Activated CD4-positive, alpha-beta T cell treated with anti-CD3 and anti-CD28 coated beads for 1 hour (primary cell): ENCODE results near the gene CNTNAP2.

Experiments used
- DNase-seq: peaks from one replicate; pipeline ENCODE4 v3.0.0-alpha.2; 2020

Gene CNTNAP2

DNA sequence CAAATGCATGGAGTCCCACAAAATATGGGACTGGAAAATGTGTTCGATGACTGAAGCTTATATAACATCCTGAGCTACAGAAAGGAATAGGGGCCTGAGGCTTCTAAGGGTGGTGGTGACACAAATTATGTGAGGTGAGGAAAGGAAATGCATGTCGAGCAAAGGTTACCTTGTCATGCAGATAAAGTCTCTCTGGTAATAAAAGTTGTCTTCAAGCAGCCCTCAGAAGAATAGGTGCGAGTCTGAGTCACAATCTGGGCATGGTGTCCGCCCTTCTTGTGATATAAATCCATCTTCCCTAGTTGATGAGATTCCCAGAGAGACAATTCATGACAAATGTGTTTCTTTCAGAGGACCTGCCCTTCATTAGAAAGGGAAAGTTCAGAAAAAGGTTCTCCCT is 1488.7 kb downstream of the CNTNAP2 start:
- DNase-seq, result no peak

DNA sequence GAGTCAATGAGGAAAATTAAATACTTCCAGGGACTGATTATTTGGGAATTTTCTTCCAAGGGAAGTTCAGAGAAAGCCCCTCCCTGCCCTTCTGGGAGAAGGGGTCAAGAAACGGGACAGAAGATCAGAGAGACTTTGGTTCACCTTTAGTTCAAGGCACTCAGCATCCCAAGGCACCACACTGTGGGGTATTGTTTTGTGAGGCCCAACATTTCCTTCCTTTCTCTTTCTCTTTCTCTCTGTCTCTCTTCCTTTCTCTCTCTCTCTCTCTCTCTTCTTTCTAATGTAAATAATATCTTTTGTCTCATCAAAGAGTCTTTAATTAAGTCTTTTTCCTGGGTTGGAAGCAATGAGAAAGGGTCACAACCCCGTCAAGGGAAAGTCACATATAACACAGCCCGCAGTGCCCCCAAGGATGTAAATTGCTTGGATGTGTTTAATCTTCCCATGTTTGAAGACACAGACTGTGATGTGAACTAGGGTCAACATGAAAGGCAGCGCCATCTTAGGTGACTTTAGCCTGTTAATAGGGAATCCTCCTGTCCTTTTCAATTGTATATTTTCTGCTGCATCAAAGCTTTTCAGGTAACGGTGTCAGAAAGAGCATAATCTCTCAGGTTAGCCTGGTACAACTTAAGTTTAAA is 1490.7 kb downstream of the CNTNAP2 start:
- no peak for DNase-seq

DNA sequence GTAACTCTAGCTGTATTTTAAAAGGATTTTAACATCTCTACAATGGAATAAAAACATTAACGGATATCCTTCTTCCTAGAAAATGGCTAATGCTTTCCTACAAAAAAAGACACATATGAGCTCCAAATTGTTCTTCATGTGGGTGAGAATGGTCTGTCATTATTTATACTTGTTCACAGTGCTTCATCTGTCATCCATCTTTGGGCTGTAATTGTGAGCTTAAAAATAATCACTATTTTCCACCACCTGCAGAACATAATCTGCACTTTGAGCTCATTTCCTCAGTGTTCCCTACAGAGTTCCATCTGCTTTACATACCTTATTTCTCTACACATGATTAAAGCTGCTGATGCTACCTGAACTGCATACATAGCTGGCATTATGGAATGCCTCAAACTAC is 1494.8 kb downstream of the CNTNAP2 start:
- no peak for DNase-seq

DNA sequence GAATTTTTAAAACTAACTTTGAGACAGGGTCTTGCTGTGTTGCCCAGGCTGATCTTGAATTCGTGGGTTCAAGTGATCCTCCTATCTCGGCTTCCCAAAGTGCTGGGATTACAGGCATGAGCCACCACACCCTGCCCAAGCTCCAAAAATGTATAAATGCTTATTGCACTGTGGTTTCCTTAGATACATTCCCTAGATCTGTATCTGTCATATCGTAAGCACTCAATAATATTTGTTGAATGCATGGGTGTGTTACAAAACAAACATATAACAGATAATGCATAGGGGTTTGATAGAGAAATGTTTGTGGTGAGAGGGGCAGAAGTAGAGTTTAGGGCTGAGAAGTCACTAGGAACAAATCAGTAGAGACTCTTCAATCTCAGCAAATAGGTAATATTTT is 1518.7 kb downstream of the CNTNAP2 start:
- no peak for DNase-seq

DNA sequence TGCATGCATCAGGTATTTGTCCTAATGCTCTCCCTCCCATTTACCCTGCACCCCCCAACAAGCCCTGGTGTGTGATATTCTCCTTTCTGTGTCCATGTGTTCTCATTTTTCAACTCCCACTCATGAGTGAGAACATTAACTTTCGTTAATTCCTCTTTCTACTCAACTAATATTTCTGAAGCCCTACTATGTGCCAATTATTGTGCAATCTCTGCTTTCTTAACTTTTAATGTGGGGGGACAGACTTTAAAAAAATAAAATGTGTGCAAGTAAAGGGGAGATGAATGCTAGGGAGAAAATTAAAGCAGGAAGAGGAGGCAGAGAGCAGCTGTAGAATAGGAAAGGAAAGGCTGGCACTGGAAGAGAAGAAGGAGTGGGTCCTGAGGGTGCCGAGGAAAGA is 1520.0 kb downstream of the CNTNAP2 start:
- no peak for DNase-seq

DNA sequence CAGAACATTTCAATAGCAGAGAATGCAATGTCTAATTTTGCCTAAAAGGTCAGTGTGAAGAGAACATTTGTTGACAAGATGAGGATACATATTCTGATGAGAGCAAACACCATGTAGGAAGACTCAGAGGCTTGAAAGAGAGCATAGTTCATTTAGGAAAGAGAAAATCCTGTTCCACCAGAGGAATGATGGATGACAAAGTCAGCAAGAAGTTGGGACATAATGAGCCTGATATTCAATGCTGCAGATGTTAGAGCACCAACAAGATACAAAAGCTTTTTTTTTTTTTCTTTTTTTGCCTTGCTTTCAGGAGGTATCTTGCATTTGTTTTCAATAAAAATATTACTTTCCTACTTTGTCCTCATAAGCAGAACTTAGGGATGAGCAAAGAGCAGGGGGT is 1522.0 kb downstream of the CNTNAP2 start:
- DNase-seq, result no peak

DNA sequence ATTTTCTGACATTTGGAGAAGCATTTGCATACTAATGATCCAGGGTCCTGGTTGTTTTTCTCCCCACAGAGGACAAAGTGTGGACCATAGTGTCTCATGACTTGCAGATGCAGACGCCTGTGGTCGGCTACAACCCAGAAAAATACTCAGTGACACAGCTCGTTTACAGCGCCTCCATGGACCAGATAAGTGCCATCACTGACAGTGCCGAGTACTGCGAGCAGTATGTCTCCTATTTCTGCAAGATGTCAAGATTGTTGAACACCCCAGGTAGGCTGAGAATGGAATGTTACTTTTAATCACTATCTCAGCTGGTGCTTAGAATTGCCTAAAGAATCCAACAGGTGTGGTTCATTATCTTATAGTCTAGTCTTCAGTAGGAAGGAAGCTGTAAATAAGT is 1522.4 kb downstream of the CNTNAP2 start:
- no peak for DNase-seq

DNA sequence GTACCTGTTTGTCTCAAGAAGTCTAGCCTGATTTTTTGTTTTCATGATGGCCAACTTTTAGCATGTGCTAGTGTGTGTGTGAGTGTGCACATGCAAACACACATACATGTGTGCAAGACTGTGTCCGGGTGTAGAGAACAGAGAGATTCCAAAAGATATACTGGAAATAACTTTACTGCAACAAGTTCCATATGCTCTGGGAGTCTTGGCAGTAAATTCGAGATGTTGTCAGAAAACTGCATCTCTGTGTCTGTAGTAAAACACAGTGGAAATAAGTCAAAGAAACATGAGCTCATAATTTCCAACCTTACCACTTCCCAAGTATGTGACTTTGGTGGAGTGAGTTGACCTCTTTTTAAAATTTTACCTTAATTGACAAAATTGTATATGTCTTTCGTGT is 1523.2 kb downstream of the CNTNAP2 start:
- no peak for DNase-seq

DNA sequence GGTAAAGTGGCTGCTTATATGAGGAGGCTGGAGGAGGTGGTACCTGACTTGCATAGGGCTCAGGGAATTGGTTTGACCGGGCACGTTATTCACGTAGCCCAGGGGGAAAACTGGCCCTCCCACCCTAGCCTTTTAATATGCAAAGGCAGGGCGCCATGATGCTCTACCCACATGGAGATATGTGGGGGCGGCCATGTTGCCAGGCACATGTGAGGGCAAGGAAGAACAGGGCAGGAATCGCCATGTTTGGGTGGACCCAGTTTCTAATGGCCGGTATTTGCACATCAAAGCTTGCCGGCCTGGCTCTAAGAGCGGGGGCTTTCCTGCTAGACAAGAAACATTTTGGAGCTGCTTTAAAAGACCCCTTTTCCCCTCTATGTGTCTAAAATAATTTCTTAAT is 1524.2 kb downstream of the CNTNAP2 start:
- DNase-seq, result no peak

DNA sequence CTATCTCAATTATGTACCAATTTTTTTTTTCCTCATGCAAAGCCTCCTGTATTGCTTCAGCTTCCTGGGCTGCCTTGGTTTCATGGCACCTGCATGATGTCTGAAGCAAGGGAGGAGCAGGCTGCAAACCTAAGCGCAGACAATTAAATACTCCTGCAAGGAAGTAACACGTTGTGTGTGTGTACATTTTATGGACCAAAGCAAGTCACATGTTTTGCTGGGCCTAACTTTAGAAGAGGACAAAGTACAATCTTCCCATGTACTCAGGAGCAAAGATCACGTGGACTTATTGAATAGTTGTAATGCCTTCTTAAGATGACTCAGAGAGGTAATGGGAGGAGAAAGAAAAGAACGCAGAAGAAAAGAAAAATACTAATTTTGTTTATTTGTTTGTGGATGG is 1530.0 kb downstream of the CNTNAP2 start:
- no peak for DNase-seq

DNA sequence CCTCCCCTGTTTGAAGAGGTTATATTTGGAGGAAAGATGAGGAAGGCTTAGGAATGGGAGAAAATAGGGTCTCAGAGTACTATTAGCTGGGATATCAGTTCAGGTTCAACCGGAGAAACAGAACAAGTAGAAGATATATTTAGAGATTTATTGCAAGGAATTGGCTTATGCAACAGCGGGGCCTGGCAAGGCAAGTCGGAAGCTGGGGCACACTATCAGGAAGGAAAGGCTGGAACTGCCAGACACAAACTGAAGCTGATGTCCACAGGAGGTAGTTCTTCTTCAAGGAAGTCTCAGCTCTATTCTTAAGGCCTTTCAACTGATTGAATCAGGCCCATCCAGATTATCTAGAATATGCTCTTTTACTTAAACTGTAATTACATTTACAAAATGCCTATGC is 1534.4 kb downstream of the CNTNAP2 start:
- DNase-seq, result no peak

DNA sequence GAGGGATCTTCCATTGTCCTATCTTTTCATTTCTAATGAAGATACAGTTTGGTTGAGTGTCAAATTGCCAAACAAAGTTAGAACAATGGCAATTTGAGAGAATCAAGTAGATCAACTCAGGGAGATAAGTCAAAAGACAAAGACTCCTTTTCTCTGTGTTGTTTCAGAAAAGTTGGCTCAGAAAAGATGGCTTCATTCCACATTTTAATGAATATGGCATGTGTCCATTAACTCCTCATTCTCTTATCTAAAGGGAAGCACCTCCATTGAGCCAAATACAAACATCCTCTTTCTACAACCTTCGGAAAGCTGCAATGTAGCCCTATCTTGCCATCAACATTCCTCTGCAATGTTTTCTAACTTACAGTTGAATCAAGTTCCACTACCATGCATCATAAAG is 1535.0 kb downstream of the CNTNAP2 start:
- no peak for DNase-seq

DNA sequence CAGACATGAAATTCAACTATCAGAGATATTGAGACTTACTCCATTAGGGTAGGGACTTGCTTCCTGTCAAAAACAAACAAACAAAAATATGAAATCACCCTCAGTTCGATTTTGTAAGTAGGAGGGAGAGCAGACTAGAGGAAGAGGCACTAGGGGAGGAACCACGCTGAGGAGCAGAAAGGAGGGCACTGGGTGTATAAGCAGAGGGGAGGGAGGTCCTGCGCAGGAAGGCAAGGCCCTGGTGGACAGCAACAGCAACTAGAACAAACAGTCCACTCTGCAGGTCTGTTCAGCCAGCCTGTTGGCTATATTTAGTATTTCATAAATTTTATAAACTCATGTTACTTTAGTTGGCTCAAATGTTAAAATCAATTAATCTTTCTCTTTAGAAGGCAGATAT is 1536.9 kb downstream of the CNTNAP2 start:
- DNase-seq, result no peak

DNA sequence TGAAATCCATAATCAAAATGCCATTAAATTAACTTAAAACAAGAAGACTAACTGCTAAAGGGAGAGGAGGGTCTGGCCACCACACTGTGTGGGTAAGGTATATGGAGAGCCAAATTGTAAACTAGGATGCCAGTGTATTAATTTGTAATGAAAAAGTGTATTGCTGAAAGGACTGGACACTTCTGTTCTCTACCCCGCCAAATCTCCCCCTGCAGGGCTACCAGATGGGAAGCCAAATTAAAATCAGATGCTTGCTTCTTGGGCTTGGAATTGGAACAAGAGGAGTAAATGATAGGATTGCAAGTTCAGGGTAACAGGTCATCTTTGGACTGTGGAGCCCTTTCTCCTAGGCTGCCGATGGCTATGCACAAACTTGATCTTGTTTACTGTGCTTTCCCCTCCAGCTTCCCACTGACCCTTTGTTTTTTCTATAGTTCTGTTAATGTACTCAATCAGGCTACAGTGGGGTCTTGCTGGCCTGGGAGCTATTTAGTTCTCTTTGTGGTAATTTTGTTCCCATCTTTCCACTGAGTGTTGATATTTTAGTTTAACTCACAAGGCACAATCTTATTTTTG is 1541.9 kb downstream of the CNTNAP2 start:
- DNase-seq, result no peak

DNA sequence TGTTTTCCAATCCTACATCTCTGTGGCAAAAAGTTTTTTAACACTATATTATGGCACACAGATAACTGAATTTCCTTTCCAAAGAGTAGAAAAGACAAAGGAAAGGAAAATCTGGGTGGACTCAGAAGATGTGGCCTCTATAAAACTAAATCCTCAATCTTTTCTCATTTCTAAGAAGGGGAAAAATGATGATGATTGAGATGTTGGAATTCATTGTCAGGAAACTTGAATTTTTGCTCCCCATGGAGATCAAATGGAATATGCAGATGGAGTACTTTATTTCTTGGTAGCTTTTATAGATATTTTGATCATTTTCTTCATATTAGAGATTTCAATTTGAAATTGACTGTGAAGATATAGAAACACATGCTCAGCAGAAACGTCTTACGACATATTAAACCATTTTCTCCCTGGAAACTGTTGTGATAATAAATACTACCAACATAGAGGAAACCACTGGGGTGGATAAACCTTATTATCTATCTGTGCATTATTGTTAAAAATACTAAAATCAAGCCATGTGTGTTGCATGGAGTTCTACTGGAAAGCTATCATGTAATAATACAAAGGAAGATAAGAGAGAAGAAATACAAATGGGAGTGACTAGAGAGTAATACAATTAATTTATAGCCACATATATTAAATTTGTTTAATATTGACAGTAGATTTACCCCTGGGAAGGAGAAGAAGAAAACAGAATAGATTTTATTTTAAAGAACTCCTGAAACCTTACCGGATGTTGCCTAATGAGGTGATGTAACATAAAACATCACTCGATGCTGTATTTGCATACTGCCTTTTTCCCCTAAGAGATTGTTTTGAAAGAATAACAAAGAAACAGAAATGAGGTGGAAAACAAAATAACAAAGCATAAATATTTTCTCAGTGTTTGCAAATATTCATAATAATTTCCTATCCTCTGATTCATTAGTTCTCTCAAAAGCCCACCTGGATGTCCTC is 1542.7 kb downstream of the CNTNAP2 start:
- DNase-seq, result no peak

DNA sequence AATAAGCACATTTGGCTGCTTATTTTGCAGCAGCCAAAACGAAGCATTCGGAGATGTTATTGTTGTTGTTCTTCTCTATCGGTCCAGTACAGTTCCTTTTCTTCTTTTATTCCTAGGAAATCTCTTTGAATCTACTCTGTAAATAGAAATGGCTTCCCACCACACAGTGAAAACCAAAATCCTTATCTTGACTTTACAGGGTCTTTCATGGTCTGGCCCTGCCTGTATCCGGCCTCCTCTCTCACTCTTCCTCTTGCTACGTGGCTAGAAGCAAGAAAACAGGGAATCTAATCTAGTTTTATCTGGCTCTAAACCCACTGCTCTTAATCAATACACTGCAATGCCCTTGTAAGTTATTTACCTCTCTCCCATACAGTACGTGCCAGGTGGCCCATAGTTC is 1547.9 kb downstream of the CNTNAP2 start:
- no peak for DNase-seq

DNA sequence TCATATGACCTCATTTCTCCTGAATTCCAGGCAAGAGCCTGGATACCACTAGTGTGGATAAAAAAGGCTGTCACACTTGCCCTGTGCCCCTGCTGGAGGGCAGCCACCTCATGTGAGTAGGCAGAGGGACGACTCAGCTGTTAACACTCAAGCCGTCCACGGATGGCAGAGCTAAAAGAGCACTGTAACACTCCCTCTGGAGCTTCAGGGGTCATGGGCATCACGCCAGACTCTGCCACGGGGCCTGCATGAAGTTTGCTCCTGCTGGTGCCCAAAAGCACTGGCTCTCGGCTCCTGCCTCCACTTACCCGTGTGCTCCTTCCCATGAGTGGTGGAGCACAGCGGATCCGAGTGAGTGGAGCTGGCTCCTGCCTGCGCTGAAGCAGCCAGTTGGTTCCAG is 1554.2 kb downstream of the CNTNAP2 start:
- no peak for DNase-seq

DNA sequence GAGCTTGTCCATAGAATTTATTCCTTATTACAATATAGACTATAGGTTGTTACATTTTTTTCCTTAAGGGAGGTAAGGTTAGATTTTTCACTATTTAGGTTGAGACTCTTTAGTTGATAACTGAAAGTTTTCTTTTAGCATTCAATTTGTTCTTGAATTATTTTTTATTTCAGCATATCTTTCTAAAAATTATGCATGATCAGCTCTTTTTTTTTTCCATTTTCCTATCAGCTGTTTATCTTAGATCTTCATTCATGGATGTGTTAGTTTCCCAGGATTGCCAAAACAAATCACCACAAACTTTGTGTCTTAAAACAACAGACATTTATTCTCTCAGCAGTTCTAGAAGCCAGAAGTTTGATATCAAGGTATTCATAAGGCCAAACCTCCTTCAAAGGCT is 1558.1 kb downstream of the CNTNAP2 start:
- DNase-seq, result no peak

DNA sequence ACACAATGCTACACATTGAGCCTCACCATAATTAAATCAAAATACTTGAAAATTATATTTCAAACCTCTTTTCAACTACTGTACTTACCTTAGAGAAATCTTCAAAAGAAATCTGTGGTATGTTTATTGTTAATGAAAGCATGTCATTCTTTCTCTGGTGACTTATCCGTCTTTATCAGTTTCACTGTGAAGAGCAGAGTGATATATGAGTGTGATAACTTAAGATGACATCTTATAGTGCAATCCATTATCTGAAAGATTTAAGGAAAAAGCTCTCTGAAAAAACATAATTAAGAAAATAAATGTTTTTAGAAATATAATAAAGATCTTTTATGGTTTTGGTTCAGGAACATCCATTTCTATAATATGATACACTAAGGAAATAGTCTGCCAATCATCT is 1562.3 kb downstream of the CNTNAP2 start:
- no peak for DNase-seq

DNA sequence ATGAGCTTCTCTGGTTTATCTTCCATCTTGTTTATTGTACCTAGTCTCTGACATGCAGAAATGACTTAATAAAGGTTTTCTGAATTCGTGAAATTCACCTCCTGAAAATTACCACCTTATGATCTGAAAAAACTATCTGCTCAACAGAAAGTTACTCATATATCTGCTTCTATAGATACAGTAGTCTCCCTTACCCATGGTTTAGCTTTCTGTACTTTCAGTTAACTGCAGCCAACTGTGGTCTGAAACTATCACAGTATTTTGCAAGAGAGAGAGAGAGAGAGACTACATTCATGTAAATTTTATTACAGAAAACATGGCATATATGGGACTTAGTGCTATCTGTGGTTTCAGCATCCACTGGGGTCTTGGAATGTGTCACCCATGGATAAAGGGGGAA is 1564.9 kb downstream of the CNTNAP2 start:
- no peak for DNase-seq

DNA sequence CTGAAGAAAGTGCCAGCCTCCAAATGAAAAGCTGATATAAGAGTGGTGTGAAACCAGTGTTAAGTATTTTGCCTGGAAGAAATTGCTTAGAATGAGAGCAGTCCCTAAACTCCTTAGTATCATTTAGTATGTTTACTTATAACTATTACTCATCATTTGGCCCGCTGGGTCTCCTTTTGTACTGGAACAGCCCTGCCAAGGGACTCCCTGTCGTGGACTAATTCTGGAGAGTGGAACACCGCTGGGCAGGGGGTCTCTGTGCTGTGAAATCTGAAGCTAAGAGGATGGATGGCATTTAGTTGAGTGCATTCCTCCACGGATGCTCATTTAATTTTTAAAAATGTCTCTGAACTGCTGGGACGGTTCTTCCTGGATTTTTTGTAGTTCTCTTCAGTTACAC is 1584.1 kb downstream of the CNTNAP2 start:
- no peak for DNase-seq

DNA sequence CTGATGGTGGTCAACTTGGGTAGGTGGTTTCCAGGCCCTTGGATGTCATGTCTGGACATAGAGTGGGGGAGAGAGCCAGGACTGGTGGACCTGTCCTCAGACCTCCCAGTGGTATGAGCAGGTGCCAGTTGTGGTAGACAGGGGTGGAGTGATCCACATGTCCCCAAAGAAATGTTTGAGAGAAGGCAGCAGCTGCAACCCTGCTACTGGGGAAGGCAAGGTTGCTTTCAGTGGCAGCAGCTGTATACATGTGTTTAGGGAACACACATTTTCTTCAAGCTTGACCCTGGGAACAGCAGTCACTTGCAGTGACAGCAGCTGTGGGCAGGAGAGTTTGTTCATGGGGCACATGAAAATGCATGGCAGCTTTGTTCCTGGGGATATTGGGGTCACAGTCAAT is 1591.3 kb downstream of the CNTNAP2 start:
- DNase-seq, result no peak

DNA sequence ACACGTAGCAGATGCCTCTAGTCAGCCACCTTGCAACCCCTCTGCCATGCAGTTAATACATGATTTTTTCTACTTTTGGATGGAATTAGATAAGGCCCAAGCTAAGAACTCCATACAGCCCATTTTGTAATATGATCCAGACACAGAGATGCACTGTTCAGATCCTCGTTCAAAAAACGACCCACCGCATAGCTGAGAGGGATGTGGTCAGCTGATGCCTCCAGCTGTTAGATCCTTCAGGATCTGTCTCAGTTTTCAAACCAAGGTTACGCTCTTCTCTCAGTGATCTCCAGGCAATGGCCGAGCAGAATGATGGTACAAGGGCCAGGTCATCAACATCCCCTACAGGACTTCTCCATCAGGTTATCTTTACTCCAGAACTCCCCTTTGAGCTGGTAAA is 1592.3 kb downstream of the CNTNAP2 start:
- DNase-seq, result no peak

DNA sequence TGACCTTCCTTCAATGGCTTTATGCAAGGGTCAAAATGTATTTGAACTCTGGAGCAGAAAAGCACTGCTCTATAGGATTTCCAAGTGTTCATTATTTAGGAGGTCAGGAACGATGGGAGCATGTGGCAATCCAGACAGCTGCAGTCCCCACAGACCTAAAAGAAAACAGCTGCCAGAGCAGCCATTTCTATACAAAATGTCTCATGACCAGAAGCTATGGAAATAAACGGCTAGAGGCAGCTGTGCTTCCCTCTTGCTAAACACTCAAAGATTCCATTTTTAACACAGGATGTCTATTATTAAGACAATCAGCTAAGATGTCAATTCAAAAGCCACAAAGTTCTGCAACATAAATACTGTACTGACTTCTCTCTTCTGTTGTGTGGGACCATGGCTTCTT is 1594.8 kb downstream of the CNTNAP2 start:
- no peak for DNase-seq
